AG04449 (cell line): ENCODE measurements around the gene SKI.

Experiments used
- CTCF ChIA-PET: fragments of 350-600 bp; formaldehyde crosslinking; extraction: SDS; loops from one replicate; lab custom pipeline; 2021; ENCODE audit warnings: antibody characterized with exemption; lab: Yijun Ruan, JAX
- POLR2A ChIA-PET: fragments of 400-600, 350-600 bp; formaldehyde crosslinking; extraction: SDS; loops from one replicate; lab custom pipeline; 2020; ENCODE audit warnings: antibody characterized with exemption, inconsistent platforms; lab: Yijun Ruan, JAX
- DNase-seq: peaks from one replicate; pipeline ENCODE4 v3.0.0-alpha.2; 2010; ENCODE audit warnings: low read depth, low spot score
- H3K4me3 ChIP-seq: 2 replicates; pipeline ENCODE4 v1.5.1; 2011; ENCODE audit warnings: low read depth, mild to moderate bottlenecking, control low read depth, low read length
- CTCF ChIP-seq: IDR thresholded peaks from one replicate; pipeline ENCODE4 v1.5.1; 2011; ENCODE audit warnings: mild to moderate bottlenecking, moderate library complexity, low read length, control low read depth, inconsistent platforms; ENCODE audit not compliant: insufficient read depth; ENCODE audit errors: missing control alignments

Gene SKI

GRCh38 chr1:2228157-2228594, at the start of gene SKI:
Gene SKI (plus strand): TSS chr1:2228319. CDS start chr1:2228767, 448 bp downstream.
- no peak for DNase-seq
- ChIA-PET CTCF (interaction anchor here (1.2 to 6.8 kb wide), 3 partner anchors 33 to 156 kb away, joined by 4 to 52 read pairs (median 41); partner anchors contain the start of gene FAAP20), POLR2A (interaction anchor here (1.0 to 1.9 kb wide), 10 partner anchors 11 to 163 kb away, joined by 3 to 10 read pairs (median 4); partner anchors contain the start of genes MORN1 and RER1)
- TF ChIP-seq CTCF: no peak
- H3K4me3 ChIP-seq: peak within 1 kb of the TSS; percentile 83

GRCh38 chr1:2178875-2179274, 49.2 kb upstream of the SKI start:
- no peak for TF ChIP-seq CTCF
- POLR2A ChIA-PET: no interaction called here
- no peak for DNase-seq
- H3K4me3 ChIP-seq: no peak overlapping the region
- CTCF ChIA-PET: no interaction called here

- H3K4me3 ChIP-seq: no peak overlapping the region
- CTCF ChIA-PET: no interaction called here
- DNase-seq: no peak
- TF ChIP-seq CTCF: no peak
- POLR2A ChIA-PET: no interaction called here
Measured at GRCh38 chr1:2179283-2180013, 48.7 kb upstream of the SKI start.

- POLR2A ChIA-PET: no interaction called here
Measured at GRCh38 chr1:2180297-2181245, 47.5 kb upstream of the SKI start.

GRCh38 chr1:2181271-2181670, 46.8 kb upstream of the SKI start:
- no peak for DNase-seq
- no peak overlapping the region for H3K4me3 ChIP-seq
- ChIA-PET POLR2A (no interaction called here), CTCF (interaction anchor here (2.0 kb wide), 1 partner anchor 41 kb away, joined by 6 read pairs; no protein-coding TSS in a partner anchor)
- TF ChIP-seq CTCF: no peak

More at GRCh38 chr1:2180297-2181245, 47.5 kb upstream of the SKI start:
- TF ChIP-seq CTCF: no peak
- no peak for DNase-seq
- CTCF ChIA-PET: no interaction called here
- H3K4me3 ChIP-seq: no peak overlapping the region
